Lower lobe of right lung (tissue), 2 donors: ENCODE data around the gene PHLPP1. TPM values are rescaled to one million over a fixed set of nuclear protein-coding genes. Genes with fewer than 3 reads are reported as not detected.
A peak's percentile ranks its signal among the peaks of the same experiment; 100 is the strongest.

ENCODE experiments used
- ATAC-seq, 2 donors: fragments of 200-7000 bp; cut with Tn5 transposase; one replicate each; pipeline ENCODE4 v1.9.1; 2020 to 2022; ENCODE audit warnings: mild to moderate bottlenecking in 2 of 2, moderate library complexity in 2 of 2
- DNase-seq: peaks from one replicate; pipeline ENCODE4 v3.0.0-alpha.2; 2020
- H3K27ac ChIP-seq: fragments of 200-600 bp; one replicate; pipeline ENCODE4 v1.8.0; 2022
- H3K27me3 ChIP-seq: fragments of 200-600 bp; one replicate; pipeline ENCODE4 v1.8.0; 2022; ENCODE audit warnings: low read depth
- H3K36me3 ChIP-seq: fragments of 200-600 bp; one replicate; pipeline ENCODE4 v1.8.0; 2022; ENCODE audit warnings: mild to moderate bottlenecking
- H3K4me1 ChIP-seq: fragments of 200-600 bp; one replicate; pipeline ENCODE4 v1.8.0; 2022
- H3K4me3 ChIP-seq: fragments of 200-600 bp; one replicate; pipeline ENCODE4 v1.8.0; 2022; ENCODE audit warnings: mild to moderate bottlenecking
- H3K9me3 ChIP-seq: fragments of 200-600 bp; one replicate; pipeline ENCODE4 v1.8.0; 2022
- intact Hi-C: fragments of 100-400 bp; cut with DNase I; formaldehyde crosslinking; loops from one replicate; pipeline ENCODE4 v1.11.0; 2022
- total RNA-seq: library from RNA; stranded (reverse); fragmentation: NEBNext Ultra II Directional; extraction: Animal tissue kit (Norgen Biotek cat#: 25700); gene quantifications from one replicate; pipeline ENCODE4 v1.2.1, GENCODE V29; 2021
- TF ChIP-seq, protein P1 (sequence below): fragments of 200-600 bp; IDR thresholded peaks from one replicate; pipeline ENCODE4 v1.8.0; 2022; ENCODE audit warnings: antibody characterized with exemption, mild to moderate bottlenecking
- donor health status: DM: no; HTN: yes; CAD: no; lungs with severe emphysema.

The PHLPP1 gene
- total RNA-seq, 1 donor from 2014 or later: 12.6 TPM

DNA sequence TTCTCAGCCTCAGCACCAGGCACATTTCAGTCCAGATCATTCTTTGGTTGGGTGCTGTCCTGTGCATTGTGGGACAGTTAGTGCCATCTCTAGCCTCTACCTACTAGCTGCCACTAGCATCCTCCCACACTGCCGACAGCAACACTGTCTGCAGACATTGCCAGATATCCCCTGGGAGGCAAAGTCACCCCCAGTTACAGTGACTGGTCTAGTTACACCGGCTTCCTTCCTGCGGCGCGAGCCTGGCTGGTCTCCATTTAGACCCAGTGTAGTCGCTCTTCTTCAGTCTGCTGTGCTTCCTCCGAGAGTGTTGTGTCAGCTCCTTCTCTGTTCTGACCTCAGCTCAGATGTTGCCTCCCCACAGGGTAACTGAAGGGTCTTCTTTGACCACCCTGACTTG, 283.1 kb downstream of the PHLPP1 start:
- ATAC-seq (peak in 1 of 2 donors; percentile 33), DNase-seq (no peak)
- Histone ChIP-seq H3K27me3 (no peaks in the 10 kb centered on the region), H3K27ac (no peak overlapping the region), H3K9me3 (no peaks in the 10 kb centered on the region), H3K4me1 (no peaks in the 10 kb centered on the region), H3K4me3 (no peak overlapping the region), H3K36me3 (no peaks in the 10 kb centered on the region)
- intact Hi-C loops: no loop called here
- TF ChIP-seq, protein P1, sequence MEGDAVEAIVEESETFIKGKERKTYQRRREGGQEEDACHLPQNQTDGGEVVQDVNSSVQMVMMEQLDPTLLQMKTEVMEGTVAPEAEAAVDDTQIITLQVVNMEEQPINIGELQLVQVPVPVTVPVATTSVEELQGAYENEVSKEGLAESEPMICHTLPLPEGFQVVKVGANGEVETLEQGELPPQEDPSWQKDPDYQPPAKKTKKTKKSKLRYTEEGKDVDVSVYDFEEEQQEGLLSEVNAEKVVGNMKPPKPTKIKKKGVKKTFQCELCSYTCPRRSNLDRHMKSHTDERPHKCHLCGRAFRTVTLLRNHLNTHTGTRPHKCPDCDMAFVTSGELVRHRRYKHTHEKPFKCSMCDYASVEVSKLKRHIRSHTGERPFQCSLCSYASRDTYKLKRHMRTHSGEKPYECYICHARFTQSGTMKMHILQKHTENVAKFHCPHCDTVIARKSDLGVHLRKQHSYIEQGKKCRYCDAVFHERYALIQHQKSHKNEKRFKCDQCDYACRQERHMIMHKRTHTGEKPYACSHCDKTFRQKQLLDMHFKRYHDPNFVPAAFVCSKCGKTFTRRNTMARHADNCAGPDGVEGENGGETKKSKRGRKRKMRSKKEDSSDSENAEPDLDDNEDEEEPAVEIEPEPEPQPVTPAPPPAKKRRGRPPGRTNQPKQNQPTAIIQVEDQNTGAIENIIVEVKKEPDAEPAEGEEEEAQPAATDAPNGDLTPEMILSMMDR: no peak

DNA sequence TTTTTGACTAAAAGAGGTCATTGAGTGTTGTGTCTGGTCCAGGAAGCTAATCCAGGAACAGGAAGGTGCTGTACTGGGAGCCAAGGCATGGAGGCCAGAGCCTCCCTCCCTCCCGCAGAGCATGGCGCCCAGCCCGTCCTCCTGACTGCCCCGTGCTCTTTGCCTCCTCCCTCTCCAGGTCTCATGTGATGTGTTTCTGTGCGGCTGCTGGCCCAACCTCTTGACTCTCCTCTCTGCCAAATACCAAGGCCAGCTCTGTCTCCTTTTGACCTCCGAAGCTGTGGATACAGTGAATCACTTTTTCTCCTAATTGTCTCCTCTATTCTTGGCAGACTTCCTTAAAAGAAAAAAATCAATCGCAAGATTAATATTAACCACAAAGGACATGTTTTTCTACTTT, 284.1 kb downstream of the PHLPP1 start:
- H3K4me3 ChIP-seq: no peak overlapping the region
- H3K36me3 ChIP-seq: no peaks in the 10 kb centered on the region
- intact Hi-C loops: no loop called here
- no peaks in the 10 kb centered on the region for H3K4me1 ChIP-seq
- no peaks in the 10 kb centered on the region for H3K9me3 ChIP-seq
- no peaks in the 10 kb centered on the region for H3K27me3 ChIP-seq
- H3K27ac ChIP-seq: no peak overlapping the region
- ATAC-seq: peak; percentile 44 to 65
- TF ChIP-seq, protein P1: no peak
- no peak for DNase-seq

DNA sequence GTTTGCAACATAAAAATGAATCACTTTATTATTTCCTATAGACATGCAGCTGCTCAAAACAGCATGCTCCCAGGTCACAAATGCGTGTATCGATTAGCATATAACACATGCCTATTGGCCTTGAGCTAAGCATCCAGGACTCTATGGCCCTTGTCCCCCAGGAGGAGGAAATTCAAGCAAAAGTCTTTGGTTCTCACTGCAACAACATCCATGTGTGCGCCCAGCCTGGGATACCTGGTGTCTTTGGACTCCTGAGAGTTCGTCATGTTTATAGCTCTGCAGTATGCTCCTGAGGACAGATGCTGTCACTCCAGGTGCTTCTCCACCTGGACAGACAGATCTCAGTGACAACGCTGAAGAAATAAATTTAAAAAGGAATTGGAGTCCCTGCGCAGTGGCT, 284.6 kb downstream of the PHLPP1 start:
- H3K36me3 ChIP-seq: no peaks in the 10 kb centered on the region
- intact Hi-C loops: no loop called here
- H3K27ac ChIP-seq: no peak overlapping the region
- no peak overlapping the region for H3K4me3 ChIP-seq
- no peaks in the 10 kb centered on the region for H3K4me1 ChIP-seq
- H3K9me3 ChIP-seq: no peaks in the 10 kb centered on the region
- no peaks in the 10 kb centered on the region for H3K27me3 ChIP-seq
- no peak for ATAC-seq
- TF ChIP-seq, protein P1: no peak
- no peak for DNase-seq

DNA sequence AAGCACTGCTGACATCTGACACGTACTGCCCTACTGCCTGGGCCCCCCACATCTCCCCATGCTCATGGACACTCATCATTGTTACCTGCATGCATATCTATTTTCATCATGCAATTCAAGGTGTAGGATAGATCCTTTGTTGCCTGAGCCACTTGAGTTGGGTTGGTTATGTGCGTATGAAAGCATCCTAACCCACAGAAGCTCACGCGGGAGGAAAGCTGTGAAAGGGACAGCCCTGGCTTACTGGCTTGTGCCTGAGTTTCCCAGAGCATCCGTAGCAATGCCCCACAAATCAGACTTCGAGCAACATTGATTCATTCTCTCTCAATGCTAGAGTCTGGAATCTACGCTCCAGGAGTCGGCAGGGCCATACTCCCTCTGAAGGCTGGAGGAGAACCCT, 285.5 kb downstream of the PHLPP1 start:
- ATAC-seq (no peak), DNase-seq (no peak)
- Histone ChIP-seq H3K4me1 (no peaks in the 10 kb centered on the region), H3K36me3 (no peaks in the 10 kb centered on the region), H3K4me3 (no peak overlapping the region), H3K27me3 (no peaks in the 10 kb centered on the region), H3K27ac (no peak overlapping the region), H3K9me3 (no peaks in the 10 kb centered on the region)
- TF ChIP-seq, protein P1: no peak
- intact Hi-C loops: no loop called here

DNA sequence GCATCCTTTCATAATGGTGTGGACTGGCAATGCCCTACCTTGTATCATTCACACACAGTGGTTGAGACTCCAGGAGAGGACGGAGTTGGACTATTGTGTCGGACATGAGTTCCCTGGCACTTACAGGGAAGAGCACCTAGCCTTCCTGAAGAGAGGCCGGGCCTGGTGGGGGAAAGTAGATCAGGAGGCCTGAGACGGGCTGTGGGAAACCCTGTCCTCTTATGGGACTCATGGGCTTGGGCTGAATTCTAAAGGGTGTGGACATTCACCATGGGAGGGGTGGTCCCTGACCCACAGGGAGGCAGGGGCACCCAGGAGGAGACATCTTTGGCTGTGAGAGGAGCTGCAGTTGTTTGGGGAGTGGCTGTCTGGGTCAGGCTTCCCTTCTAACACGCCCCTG, 286.5 kb downstream of the PHLPP1 start:
- Histone ChIP-seq H3K27me3 (no peaks in the 10 kb centered on the region), H3K9me3 (no peaks in the 10 kb centered on the region), H3K27ac (no peak overlapping the region), H3K4me1 (no peaks in the 10 kb centered on the region), H3K36me3 (no peaks in the 10 kb centered on the region), H3K4me3 (no peak overlapping the region)
- ATAC-seq: no peak
- DNase-seq: no peak
- TF ChIP-seq, protein P1: no peak
- intact Hi-C loops: no loop called here

DNA sequence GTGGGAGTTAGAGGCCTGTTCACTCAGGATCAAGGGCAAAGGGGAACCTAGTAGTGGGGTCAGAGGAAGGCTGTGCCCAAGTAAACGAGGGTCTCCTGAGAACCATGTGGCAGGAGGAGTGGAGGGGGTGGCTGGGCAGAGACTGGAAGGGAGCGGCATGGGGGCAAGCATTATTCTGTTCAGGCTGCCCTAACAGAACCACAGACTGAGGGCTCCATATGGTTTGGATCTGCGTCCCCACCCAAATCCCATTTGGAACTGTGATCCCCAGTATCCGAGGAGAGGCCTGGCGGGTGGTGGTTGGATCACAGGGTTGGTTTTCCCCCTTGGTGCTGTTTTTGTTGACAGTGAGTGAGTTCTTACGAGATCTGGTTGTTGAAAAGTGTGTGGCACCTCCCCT, 287.0 kb downstream of the PHLPP1 start:
- H3K27ac ChIP-seq: no peak overlapping the region
- H3K36me3 ChIP-seq: no peaks in the 10 kb centered on the region
- H3K27me3 ChIP-seq: no peaks in the 10 kb centered on the region
- H3K9me3 ChIP-seq: no peaks in the 10 kb centered on the region
- TF ChIP-seq, protein P1: no peak
- DNase-seq (no peak), ATAC-seq (no peak)
- no peak overlapping the region for H3K4me3 ChIP-seq
- intact Hi-C loops: no loop called here
- no peaks in the 10 kb centered on the region for H3K4me1 ChIP-seq
